ENCODE measurements around the gene SLC9A9. TPM values are rescaled to one million over a fixed set of nuclear protein-coding genes. Genes with fewer than 3 reads are reported as not detected.

The SLC9A9 gene
- polyA plus RNA-seq, 10 donors: 10.5 to 14.8 (median 12.2) TPM

DNA sequence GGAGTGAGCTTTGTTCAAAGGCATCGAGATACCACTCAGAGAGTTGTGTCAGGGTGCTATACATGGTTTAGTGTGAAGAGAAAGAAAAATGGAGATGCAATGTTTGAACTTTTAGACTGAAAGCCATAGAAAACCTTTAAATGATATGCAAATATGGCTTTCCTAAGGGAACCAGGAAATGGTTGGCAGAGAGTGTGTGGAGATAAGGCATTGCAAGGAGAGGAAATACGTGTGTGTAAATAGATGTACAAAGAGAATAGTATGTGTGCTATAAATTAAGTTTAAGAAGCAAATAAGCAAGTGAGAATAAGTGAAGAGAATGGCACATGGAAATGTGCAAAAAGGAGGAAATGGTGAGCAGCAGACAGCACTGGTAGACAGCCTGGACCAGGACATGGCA is 198.1 kb downstream of the SLC9A9 start:
- DNase-seq: no peak

DNA sequence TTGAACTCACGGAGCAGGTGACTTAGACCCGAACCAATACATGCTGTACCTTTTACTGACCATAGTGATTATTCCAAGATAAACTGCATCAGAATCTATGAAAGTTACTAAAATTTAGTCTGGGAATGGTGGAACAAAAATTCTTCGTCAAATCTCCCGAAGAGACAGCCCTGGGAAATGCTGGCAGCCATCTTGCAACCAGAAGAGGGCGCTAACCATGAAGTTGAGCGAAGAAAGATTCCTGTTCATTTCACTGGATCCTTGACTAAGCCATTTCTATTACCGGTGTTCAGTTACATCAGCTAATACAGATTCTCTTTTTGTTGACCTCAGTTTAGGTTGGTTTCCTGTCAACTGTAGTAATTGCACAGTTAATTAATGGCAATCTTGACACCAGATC is 199.6 kb downstream of the SLC9A9 start:
- no peak for DNase-seq

DNA sequence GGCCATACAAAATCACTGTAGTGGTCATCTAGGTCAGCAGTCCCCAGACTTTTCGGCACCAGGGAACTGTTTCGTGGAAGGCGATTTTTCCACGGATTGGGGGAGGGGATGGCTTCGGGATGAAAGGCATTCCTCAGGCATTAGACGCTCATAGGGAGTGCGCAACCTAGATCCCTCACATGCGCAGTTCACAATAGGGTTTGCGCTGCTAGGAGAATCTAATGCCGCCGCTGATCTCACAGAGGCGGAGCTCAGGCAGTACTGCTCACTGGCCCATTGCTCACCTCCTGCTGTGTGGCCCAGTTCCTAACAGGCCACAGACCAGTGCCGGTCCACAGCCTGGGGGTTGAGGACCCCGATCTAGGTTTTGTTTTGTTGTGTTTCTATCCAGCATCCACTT is 200.1 kb downstream of the SLC9A9 start:
- no peak for DNase-seq

DNA sequence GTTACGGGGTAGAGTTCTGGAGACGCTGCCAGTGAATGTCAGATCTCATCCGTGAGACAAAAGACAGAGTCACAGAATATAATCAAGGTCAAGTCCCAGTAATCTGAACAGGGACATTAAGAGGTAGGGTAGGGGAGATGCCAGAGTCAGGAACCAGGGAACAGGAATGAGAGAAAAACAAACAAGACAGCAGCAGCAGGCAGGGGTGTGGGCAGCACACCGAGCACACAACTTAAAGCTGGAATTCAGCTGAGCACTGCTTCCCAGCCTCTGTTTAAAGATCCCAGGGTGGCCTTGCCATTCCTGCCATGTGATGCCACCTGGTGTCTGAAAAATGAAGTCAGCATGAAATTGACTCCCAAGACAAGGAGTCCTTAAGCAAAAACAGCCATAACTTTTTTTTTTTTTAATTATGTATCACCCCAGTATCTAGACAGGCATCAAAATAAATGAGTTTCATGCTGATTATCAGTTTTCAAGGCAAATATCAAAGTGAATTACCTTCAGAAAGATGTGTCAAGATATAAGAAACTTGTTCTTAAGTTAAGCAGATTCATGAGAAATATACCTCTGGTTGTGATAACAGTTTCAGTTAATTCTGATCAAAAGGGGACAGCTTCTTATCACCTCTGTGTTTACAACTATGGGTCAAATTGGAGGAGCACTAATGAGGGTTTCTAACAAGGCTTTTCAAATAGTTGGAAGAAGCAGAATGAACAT is 203.7 kb downstream of the SLC9A9 start:
- DNase-seq: peak; percentile 39 to 61 (median 46)

DNA sequence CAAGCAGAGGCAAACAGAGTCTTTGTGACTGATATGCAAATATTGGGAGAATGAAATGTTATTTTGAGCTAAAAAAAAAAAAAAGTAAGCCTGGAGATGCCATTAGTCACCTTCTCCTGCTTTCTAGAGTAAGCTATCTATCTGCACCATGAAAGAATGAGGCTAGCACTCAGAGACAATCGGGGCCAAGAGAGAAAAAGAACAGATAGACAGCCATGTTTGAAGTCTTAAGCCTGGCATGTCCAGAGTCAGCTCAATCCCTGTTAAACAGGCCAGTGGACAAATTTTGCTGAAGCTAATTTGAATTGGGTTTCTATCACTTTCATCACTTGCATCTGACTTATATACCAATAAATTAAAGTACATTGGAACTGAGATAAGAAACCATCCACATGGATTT is 204.4 kb downstream of the SLC9A9 start:
- no peak for DNase-seq

DNA sequence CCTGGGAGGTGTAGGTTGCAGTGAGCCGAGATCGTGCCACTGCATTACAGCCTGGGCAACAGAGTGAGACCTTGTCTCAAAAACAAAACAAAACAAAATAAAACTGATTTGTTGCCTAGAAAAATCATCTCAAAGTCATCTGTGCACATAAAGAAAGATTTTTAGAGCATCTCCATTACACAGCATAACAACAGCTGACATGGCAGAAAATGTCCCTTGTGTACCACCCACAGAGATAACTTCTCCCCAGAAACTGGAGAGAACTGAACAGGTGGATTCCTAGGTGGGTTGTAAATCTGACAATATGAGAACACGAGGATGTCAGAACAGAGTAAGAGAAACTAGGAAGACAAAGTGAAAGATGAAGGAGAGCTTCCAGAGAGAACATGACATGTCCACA is 207.5 kb downstream of the SLC9A9 start:
- DNase-seq: no peak

DNA sequence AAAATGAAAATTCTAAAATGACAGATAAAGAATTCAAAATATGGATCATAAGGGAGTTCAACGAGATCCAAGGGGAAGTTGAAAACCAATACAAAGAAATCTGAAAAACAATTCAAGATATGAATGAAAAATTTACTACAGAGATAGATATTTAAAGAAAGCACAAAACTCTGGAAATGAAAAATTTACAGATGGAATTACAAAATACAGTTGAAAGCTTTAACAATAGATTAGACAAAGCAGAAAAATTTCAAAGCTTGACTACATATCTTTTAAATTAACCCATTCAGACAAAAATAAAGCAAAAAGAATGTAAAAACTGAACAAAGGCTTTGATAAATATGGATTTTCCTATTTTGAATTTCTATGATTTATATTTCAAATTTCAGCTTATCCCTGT is 211.1 kb downstream of the SLC9A9 start:
- no peak for DNase-seq

DNA sequence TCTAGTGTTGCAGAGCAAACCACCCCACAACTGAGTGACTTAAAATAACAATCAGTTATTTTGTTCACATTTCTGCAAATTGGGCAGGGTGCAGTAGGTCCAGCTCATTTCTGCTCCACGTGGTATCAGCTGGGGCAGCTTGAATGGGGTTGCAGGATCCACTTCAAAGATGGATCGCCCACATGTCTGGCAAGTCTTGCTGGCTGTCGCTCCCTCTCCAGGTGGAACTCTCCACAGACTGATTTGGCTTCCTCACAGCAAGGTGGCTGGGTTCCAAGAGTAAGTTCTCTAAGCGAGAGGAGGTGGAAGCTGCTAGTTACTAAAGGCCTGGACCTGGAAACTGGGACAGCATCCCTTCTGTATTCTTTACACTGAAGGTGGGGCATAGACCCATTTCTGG is 213.3 kb downstream of the SLC9A9 start:
- no peak for DNase-seq

DNA sequence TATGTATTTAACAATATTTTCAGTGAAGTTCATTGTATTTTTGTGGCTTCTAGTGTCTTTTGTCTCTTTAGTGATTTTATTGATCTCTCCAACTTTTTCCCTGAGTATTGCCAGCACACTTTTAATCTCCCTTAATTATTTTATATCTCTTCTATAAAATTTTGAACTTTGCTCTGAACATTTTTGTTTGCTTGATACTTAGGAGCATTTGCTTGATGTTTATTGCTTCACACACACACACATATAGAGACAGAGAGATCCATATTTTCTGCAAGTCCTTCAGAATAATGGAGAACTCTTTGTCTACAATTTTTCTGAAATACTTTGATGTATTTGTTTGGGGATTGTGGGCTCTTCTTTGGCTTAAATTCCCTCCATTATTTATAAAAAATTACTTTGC is 213.8 kb downstream of the SLC9A9 start:
- DNase-seq: no peak

DNA sequence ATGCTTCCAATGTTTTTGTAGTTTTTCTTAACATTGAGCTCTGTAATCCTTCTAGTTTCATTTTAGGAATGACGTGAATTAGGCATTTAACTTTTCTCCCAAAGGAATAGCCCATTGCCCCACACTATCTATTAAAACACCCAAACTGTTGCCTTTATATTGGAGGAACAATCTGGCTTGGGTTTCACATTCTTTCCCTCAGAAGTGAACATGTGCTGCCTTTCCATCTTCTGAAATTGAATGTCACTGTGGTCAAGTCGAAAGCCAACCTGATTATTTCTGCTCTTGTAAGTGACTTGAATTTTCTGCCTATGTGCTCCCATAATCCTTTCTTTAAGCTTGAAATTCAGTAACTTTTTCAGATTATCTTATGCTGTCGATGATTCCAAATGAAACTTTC is 214.5 kb downstream of the SLC9A9 start:
- DNase-seq: no peak

DNA sequence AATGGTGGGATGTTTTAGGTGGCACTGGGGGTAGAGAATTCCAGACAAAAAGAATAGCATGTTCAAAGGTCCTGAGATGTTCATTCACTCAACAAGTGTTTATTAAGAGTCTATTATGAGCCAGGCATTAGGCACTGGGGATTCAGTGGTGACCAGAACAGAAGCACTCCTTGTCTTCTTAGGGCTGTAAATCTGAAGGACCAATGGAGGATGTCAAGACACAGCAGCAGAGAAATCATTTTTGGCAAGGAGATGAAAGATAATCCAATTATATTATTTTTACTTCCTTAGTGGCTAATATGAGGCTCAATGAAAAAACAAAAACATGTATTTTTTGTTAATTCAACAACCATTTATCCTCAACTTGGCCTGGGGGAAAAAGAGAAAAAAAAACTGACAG is 218.5 kb downstream of the SLC9A9 start:
- DNase-seq: no peak

DNA sequence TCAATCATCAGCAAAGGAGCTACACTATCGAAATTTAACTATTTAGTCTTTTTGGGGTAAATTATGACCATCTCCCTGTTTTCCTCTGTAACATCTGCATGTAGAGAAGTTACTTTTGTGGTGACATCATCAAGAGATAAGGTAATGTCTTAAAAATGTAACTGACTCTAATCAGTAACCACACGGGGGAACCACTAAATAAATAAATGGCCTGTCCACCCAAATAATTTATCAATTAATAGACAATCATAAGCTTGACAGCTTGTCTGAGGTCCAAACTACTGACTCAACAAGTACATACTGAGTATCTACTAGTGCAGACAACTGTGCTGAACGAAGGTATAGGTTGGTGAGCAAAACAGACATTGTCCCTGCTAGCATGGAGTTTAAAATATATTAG is 219.3 kb downstream of the SLC9A9 start:
- no peak for DNase-seq

DNA sequence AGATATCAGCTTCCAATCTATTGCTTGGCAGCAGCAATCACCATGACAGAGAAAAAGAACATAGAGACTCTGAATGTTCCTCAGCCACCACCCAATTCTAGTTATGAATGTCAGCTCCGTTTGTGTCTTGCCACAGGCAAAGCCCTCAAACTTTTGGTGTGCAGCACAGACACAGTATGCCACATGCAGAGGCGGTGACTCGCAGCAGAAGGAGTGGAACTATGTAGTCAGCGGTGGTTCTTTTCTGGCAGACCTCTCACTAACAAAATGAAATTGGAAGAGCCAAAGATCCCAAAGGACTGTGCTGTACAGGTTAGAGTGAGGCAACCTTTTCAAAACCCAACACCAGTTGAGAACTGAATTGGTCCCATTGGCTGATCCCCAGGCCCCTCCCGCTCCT is 220.9 kb downstream of the SLC9A9 start:
- no peak for DNase-seq

DNA sequence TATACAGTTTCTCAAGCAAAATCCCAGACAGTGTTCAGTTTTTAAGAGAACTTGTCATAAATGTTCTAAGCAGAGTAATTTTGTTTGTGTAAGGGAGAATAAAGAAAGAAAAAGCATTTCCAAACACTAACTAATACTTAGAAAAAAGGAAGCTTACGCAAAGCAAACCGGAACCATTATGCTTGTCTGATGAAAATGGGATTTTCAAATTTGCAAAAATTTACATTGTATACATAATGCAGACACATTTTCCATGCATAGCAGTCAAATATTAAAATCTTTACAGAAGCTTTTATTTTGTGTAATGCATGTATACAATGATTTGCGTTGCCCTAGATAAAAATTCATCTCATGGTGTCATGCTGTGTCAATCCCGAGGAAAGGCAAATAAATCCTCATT is 229.0 kb downstream of the SLC9A9 start:
- DNase-seq: no peak

DNA sequence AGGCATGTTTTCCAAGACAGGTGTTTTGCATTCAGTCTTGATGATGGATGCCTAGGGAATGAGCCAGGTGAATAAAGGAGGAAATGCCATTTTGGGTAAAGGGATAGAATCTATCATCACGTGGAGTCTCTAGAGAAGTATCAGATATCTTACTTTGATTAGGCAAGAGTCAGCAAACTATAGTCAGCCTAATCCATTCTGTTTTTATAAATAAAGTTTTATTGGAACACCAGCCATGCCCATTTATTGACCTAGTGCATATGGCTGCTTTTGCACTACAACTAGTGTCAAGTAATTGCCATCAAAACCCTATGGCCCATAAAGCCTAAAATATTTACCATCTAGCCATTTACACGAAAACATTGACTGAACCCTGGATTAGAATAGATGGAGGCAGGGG is 231.2 kb downstream of the SLC9A9 start:
- no peak for DNase-seq

DNA sequence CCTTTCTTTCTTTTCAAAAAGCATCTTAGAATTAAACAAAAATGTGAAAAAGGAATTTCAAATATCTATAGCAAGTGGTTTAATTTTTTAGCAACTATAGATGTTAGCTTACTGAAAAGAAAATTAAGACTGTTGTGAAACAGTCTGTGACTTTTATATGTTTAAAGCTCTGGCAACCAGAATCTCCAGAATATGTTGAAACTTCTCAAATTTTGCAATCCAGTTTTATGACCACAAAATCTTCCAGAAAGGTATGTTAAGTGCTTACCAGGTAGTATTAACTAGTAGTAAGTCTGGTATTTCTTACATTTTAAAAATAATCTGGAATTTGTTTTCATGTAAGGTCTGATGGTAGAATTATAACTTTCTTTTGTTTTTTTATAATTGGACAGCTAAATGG is 235.0 kb downstream of the SLC9A9 start:
- DNase-seq: no peak

DNA sequence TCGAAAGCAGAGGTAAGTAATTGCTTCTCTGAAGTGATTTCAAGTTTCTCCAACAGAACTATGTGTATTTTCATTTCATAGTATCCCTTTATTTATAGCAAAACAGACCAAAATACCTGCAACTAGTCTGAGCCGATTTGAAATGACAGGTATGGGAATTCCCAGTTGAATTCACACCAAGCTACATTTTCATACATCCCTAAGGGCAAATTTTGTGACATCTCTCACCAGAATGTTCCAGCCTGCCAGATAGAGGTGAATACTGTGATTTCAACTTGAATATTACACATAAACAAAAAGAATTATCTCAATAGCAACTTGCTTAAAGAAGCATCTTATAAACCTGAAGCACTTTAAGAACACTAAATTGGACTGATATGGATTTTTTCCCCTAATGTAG is 235.7 kb downstream of the SLC9A9 start:
- DNase-seq: no peak

DNA sequence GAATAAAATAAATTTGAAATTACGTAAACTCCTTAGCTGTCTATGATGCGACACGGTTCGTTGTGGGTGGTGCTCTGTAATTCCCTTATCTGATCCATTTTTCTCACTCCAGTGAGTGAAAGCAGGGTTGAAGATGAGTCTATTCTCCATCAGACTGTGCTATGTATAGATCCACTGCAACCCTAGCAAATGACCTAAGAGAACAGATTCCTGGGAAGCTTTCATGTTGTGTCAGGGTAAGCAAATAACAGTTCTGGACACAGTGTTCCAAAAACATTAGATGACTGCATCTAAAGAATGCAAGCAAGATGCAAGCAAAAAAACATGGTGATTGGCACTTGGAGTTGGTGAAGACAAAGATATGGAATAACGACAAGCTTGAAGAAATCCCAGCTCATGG is 239.3 kb downstream of the SLC9A9 start:
- no peak for DNase-seq

DNA sequence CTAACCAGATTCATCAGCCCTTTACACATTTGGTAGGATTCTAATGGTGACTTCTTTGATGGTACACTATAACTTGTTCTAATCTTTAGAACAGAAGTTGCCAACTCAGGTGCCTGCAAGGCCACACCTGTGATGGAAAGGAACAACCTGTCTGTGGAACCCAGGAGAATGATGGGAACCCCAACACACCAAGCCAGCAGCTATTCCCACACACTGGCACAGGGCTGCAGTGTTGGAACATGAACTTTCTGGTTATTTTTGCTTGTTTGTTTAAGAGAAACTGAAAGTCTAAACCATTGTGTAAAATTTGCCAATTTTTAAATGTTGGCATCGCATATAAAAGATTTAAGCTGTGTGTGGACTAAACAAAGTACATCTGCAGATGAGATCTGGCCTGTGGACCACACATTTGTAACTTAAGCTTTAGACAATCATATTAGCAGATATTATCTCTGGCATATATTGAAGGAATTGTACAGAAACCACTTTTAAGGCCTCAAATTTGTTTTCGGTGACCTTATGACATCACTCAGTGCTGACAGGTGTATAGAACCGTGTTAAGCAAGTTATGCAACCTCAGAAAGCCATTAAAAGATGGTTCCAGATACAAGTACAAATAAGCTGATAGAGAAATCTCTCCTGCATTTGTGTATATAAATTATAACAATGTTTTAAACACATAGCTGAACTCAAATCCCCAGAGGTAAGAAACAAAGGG is 242.9 kb downstream of the SLC9A9 start:
- peak in 1 of 3 donors; percentile 23 for DNase-seq

DNA sequence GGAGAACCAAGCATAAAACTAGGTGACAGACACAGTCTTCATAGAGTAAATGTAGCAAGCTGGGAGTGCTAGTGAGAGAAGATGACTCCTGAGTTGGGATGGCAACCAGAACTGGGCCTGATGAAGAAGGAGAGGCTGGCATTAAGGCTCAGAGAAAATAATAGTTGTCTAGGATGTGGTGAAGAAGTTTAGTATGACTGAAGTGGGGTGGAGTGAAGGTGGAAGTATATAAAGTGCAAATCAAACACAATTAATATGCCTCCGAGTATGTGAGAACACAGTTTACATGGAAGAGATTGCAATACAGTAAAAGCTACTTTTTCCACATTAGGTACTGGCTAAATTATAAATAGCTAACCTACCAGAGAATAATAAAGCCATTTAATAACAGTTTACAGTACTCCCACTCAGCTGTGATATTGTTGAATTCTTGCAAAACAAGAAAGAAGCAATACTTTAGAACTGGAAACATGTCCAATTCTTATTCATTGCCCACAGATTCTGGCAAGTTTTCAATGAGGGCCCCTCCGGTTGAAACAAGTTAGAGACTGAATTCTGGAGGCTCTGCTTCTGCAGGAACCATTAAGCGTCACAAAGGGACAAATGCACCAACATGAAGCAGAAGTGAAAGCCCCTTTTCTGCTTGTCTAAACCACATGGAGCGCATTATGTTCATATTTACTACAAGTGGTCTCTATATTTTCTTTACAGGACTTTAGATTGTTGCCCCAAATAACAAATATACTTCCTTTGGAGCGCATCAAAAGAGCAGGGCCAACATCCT is 243.7 kb downstream of the SLC9A9 start:
- peak in 1 of 3 donors; percentile 20 for DNase-seq

DNA sequence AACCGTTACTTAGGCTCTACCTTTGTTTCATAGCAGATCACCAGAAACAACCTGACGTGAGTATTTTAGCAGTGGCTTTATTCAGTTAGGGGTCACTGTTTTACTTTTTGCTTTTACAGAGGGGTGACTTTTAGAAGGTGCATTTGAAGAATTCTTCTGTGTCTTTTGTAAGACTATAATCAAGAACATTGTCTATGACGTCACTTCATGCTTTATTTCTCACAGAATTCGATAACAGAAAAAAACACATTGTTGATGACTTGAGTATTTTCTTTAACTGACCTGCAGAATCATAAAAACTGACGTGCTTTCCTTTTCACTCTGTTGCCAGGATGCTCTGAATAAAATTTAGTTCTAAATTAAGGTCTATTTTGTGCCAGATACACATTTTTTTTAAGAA is 244.5 kb downstream of the SLC9A9 start:
- no peak for DNase-seq

DNA sequence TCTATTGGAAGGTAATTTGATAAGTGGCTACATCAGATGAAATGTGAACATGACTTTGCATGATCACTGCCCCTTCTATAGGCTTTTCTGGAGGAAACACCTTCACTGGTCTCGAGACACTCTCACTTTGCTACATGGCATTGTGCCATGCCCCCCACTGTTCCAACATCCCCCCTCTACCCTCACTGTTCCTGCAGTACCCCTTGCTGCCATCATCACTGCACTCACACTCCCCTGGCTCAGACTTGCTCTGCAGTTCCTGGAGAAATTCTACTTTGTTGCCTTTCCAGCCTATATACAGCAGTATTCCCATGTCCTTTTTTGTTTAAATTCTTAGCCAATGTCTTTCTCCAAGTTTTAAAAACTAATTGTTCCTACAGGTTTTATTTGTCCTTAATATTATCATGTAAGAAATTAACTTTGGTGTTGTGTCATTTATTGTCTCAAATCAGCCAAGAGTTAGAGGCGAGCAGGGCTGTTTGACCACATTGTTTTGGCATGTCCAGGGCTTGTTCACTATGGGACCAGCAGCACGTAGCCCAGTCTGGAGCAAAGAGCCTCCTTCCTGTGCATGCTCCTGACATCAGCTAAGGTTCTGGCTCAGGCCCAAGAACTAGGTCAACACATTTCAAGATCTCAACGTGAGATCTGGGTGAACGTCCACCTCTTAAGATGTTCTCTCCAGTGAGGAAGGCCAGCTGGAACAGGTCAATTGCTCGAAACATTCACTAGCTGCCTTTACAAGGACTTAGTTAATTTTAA is 246.4 kb downstream of the SLC9A9 start:
- DNase-seq: peak in 1 of 3 donors; percentile 56

All from muscle of back (tissue), 11 donors.